Erythroblast (primary cell): ENCODE results near the gene IPPK.

Source experiments
- GATA1 ChIP-seq: IDR thresholded peaks from 2 replicates; pipeline ENCODE4 v1.6.1; 2011; ENCODE audit warnings: low read depth, mild to moderate bottlenecking, control low read depth, low read length, moderate library complexity
- POLR2A ChIP-seq: IDR thresholded peaks from 2 replicates; pipeline ENCODE4 v1.6.1; 2011; ENCODE audit warnings: mild to moderate bottlenecking, low read length

- TF ChIP-seq POLR2A (no peak), GATA1 (no peak)
Measured at GRCh38 chr9:92704528-92704927, 34.6 kb upstream of the IPPK start.
